SH-SY5Y (cell line): ENCODE measurements around the gene RPA1.

Source experiments
- GATA2 ChIP-seq: IDR thresholded peaks from 2 replicates; pipeline ENCODE4 v1.6.1; 2011; ENCODE audit warnings: mild to moderate bottlenecking, low read depth, low read length
- GATA3 ChIP-seq: IDR thresholded peaks from 2 replicates; pipeline ENCODE4 v1.6.1; 2011; ENCODE audit warnings: low read depth, mild to moderate bottlenecking, low read length, moderate library complexity

GRCh38 chr17:1939981-1940809 lies 110.4 kb downstream of the RPA1 start:
- TF ChIP-seq GATA3 (no peak), GATA2 (no peak)
